Skeletal muscle cell (primary cell): ENCODE results near the gene STAB2.
"Not testable (repeated sequence)": the region's sequence is repeated elsewhere in the genome, so short reads cannot be mapped to it uniquely, and the experiment has no call there.

Experiments
- DNase-seq: peaks from one replicate; pipeline ENCODE4 v3.0.0-alpha.2; 2010; ENCODE audit warnings: low read depth
- H3K4me3 ChIP-seq: 2 replicates; pipeline ENCODE4 v1.5.1; 2011; ENCODE audit warnings: low read depth, mild to moderate bottlenecking, control low read depth, low read length, moderate library complexity

Gene STAB2

GRCh38 chr12:103642240-103642864 is 55.3 kb downstream of the STAB2 start:
- no peak overlapping the region for H3K4me3 ChIP-seq
- no peak for DNase-seq

- H3K4me3 ChIP-seq, result no peak overlapping the region
- peak; percentile 38 for DNase-seq
Measured at GRCh38 chr12:103645202-103645601, 58.1 kb downstream of the STAB2 start.

GRCh38 chr12:103647267-103647666 is 60.2 kb downstream of the STAB2 start:
- peak; percentile 93 for DNase-seq
- no peak overlapping the region for H3K4me3 ChIP-seq

- DNase-seq, result no peak
- no peak overlapping the region for H3K4me3 ChIP-seq
Measured at GRCh38 chr12:103652808-103653207, 65.7 kb downstream of the STAB2 start.

- DNase-seq, H3K4me3 ChIP-seq: not testable (repeated sequence)
Measured at GRCh38 chr12:103653568-103654173, 66.6 kb downstream of the STAB2 start.

- DNase-seq, result no peak
- no peak overlapping the region for H3K4me3 ChIP-seq
Measured at GRCh38 chr12:103654816-103655215, 67.7 kb downstream of the STAB2 start.

- H3K4me3 ChIP-seq, result no peak overlapping the region
- DNase-seq, result no peak
Measured at GRCh38 chr12:103656291-103656690, 69.2 kb downstream of the STAB2 start.

- DNase-seq, result no peak
- H3K4me3 ChIP-seq, result no peak overlapping the region
Measured at GRCh38 chr12:103657331-103657730, 70.3 kb downstream of the STAB2 start.

GRCh38 chr12:103664626-103665025 is 77.6 kb downstream of the STAB2 start:
- no peak for DNase-seq
- no peak overlapping the region for H3K4me3 ChIP-seq

GRCh38 chr12:103665971-103666370 is 78.9 kb downstream of the STAB2 start:
- no peak for DNase-seq
- H3K4me3 ChIP-seq, result no peak overlapping the region

GRCh38 chr12:103667125-103667524 is 80.1 kb downstream of the STAB2 start:
- no peak overlapping the region for H3K4me3 ChIP-seq
- no peak for DNase-seq

GRCh38 chr12:103668520-103668919 is 81.4 kb downstream of the STAB2 start:
- no peak for DNase-seq
- no peak overlapping the region for H3K4me3 ChIP-seq

GRCh38 chr12:103671367-103671766 is 84.3 kb downstream of the STAB2 start:
- no peak for DNase-seq
- H3K4me3 ChIP-seq, result no peak overlapping the region

- no peak overlapping the region for H3K4me3 ChIP-seq
- DNase-seq, result no peak
Measured at GRCh38 chr12:103672401-103673119, 85.5 kb downstream of the STAB2 start.

GRCh38 chr12:103673487-103673886 is 86.4 kb downstream of the STAB2 start:
- DNase-seq, result no peak
- H3K4me3 ChIP-seq, result no peak overlapping the region

- no peak overlapping the region for H3K4me3 ChIP-seq
- DNase-seq, result no peak
Measured at GRCh38 chr12:103673891-103674375, 86.9 kb downstream of the STAB2 start.

- H3K4me3 ChIP-seq, result no peak overlapping the region
- no peak for DNase-seq
Measured at GRCh38 chr12:103676893-103677292, 89.8 kb downstream of the STAB2 start.

GRCh38 chr12:103677341-103677740 is 90.3 kb downstream of the STAB2 start:
- no peak overlapping the region for H3K4me3 ChIP-seq
- no peak for DNase-seq

GRCh38 chr12:103677905-103678304 is 90.8 kb downstream of the STAB2 start:
- DNase-seq, result no peak
- H3K4me3 ChIP-seq, result no peak overlapping the region

- DNase-seq, result no peak
- no peak overlapping the region for H3K4me3 ChIP-seq
Measured at GRCh38 chr12:103679421-103680170, 92.5 kb downstream of the STAB2 start.
